ENCODE data around the gene FNDC3B.

The FNDC3B gene

GRCh38 chr3:172447611-172448579 lies 408.5 kb downstream of the FNDC3B start, which contains the start of gene GHSR:
Gene GHSR, minus strand, starts transcription at chr3:172448456. Its CDS starts 43 bp downstream, at chr3:172448413.
- peak; percentile 4 for DNase-seq

GRCh38 chr3:172448661-172449465 lies 409.5 kb downstream of the FNDC3B start:
- DNase-seq, result no peak

DNA sequence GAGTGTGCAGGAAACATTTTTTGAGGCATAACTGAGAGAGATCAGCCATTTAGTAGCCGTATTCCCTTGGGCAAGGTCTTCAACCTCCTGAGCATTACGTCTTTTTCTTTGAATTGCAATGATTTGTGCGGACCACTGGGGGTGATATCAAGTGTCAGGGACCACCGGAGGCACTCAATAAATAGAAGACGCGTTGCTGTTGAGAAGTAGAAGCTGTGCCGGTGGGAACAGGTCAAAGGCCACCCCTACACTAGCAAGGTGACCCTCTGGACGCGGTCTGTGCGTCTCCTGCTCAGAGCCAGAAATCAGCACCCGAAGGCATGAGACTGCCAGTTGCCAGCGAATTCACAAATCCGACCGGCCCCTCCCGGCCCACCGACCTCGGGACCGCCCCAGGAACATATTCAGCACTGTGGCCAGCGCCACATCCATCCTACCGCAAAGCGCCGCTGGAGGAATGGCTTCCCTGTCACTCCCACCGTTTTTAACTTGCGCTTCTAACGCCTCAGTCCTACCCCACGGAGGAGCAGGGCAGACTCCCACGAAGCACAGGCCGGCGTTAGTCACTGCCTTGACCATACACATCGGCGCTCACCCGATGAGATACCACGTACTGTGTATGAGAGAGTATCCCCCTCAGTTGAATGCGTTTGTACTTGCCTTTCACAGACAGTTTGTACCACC lies 410.2 kb downstream of the FNDC3B start:
- no peak for DNase-seq
